ENCODE measurements around the gene MAP1S.

Gene MAP1S

DNA sequence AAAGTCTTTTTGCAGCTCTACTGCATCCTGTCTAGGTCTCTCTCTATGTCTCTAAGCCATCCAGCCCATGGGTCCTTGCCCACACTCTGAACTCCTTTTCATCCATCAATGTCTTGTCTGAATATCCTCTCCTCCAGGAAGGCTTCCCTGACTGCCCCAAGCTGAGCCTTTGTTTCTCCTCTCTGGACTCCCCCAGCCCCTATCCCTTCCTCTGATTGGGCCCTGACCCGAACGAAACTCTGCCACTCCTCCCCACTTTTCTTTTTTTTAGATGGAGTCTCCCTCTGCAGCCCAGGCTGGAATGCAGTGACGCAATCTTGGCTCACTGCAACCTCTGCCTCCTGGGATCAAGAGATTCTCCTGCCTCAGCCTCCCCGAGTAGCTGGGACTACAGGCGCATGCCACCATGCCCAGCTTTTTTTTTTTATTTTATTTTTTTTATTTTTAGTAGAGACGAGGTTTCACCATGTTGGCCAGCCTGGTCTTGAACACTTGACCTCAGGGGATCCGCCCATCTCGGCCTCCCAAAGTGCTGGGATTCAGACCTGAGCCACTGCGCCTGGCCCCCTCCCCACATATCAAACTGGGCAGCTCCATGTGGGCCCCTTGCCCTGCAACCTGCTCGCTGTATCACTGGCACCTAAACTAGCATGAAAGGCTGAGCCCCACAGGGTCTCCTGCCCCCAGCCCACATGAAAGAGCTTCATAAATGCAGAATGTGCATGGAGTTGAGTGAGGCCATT lies 30.3 kb upstream of the MAP1S start:
- DNase-seq (ENCODE audit: low read depth): no peak

DNA sequence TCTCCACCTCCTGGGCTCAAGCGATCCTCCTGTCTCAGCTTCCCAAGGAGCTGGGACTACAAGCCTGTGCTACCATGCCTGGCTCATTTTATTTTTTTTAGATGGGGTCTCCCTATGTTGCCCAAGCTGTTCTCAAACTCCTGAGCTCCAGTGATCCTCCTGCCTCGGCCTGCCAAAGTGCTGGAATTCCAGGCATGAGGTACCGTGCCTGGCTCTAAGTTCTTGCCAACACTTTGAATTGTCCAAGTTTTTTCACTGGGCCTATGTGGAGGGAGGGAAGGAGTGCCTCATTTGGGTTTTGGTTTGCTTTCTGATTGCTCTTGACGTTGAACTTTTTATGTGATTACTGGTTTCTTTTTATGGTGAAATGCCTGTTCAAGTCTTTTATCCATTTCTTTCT lies 26.7 kb upstream of the MAP1S start:
- DNase-seq (ENCODE audit: low read depth): no peak

DNA sequence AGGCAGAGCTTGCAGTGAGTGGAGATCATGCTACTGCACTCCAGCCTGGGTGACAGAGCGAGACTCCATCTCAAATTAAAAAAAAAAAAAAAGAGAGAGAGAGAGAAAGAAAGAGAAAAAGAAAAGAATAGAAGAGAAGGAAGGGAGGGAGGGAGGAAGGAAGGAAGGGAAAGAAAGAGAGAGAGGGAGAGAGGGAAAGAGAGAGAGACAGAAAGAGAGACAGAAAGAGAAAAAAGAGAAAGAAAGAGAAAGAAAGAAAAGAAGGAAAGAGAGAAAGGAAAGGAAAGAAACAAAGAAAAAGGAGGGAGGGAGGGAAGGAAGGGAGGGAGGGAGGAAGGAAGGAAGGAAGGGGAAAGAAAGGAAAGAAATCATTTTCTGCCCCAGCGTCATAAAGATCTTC lies 24.1 kb upstream of the MAP1S start:
- no peak for DNase-seq (ENCODE audit: low read depth)

DNA sequence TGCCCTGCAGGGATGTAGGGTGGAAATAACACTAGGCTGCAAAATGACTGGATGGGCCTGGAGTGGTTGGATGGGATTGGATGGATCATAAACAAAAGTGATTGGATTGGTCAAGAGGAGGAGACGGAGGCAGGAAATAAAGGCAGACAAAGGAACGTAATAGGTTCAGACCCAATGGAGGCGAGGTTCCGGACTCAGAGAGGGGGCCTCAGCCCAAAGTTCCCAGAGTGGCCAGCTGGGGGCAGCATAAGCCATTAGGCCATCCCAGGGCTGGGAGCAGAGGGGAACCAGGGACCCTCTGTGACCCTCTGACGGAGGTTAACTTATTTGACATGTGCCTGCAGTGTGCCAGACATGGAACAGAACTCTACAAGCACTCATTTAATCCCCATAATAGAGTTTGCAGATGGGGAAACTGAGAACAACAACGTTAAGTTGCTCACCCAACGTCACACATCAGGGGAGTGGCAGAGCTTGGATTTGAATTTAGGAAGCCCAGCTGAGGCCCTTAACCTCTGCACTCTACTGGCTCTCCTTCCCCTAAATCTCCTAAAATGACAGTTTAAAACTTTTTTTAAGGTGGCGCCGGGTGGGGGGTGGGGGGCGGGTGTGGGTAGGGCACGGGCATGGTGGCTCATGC lies 15.3 kb upstream of the MAP1S start:
- DNase-seq (ENCODE audit: low read depth): no peak

DNA sequence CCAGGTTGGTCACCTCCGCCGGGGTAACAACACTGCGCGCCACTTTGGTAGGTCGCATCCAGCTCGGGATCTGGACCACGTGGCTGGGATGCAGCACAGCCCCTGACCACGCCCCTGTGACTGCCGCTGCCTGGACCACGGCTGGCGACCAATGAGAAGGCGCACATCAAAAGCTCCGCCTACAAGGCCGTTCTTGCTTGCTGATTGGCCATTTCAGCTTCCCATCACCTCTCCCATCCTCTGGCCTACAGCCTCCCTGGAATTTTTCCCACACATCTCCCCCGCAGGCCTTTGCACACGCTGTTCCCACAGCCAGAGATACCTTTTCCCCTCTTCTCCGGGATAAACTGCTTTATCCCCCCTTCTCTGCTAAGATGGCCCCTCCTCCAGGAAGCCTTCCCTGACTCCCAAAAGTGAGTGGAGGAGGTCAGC lies 12.5 kb upstream of the MAP1S start:
- DNase-seq (ENCODE audit: low read depth): no peak

DNA sequence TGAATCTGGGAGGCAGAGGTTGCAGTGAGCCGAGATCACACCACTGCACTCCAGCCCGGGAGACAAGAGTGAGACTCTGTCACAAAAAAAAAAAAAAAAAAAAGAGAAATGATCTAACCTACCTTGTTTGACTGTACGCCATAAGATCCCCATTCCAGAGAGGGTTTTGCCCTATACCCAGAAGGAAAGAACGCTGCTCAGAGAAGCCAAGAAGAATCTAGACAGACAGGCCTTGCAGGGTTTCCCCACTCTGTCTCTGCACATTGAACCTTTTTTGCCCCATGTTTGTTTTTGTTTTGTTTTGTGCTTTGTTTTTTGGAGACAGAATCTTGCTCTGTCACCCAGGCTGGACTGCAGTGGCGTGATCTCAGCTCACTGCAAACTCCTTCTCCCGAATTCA lies 7.4 kb upstream of the MAP1S start:
- DNase-seq (ENCODE audit: low read depth): no peak

DNA sequence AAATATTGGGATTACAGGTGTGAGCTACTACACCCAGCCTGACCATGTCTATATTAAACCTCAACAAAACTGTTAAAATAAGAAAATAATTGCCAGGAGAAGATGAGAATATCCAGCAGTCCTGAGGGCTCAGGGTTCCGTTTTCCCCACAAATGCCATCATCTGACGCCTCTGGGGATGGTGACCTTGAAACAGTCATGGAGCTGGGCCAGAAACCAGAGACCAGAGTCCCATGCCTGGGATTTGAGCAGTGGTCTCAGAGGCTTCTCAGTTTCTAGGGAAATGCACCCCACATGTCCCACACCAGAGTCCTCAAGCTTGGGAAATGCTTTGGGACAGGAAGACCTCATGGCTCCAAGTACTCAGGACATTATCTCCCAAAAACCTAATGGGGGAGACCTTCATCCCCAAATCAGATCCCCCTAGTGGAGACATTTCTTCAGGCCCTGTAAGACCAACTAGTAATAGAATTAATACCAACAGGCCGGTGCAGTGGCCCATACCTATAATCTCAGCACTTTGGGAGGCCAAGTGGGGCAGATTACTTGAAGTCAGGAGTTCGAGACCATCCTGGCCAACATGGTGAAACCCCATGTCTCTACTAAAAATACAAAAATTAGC lies 2.9 kb upstream of the MAP1S start:
- DNase-seq (ENCODE audit: low read depth): no peak

DNA sequence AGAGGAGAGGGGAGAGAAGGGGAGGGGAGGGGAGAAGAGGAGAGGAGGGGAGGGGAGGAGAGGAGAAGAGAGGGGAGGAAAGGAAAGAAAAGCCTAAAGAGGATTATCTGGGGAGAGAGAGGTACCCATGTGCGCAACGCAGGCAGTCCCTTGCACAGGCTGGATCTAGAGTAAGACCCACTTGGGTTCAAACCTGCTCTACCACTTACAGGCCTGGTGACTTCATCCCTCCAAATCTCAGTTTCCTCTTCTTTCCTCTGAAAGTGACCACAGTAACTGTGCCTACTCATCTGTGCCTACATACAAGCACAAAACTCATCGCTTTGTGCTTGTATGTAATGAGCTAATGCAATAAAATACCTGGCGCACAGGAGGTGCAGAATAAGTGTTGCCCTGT lies 732 bp upstream of the MAP1S start:
- DNase-seq (ENCODE audit: low read depth): no peak

DNA sequence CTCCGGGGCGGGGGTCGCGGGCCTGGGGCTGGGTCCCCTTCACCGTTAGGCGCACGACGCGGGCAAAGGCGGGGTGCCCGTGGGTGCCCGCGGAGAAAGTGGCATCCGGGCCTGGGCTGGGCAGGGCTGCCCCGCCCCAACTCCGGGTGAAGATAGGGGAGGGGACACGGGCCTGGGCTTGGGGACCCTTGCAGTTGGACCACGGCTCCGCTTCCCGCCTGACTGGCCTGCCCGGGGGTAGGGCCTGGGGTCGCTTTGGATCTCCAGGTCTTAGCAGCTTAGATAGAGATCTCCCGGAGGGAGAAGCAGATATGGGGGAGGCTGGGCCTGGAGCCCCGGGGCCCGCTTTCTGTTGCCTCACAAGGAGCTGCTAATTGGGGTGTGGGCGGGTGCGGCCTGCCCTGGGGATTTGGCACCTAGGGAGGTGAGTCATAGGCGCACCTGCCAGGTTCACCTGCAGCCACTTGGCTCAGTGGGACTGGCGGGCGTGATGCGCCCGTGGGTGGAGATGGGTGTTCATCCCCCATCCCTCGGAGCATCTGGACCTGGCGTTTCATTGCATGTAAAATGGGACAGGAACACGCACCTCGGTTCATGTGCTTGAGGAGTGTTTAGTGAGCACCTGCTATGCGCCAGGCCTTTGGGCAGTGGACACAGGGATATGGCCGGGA lies 585 bp downstream of the MAP1S start:
- DNase-seq (ENCODE audit: low read depth): no peak

DNA sequence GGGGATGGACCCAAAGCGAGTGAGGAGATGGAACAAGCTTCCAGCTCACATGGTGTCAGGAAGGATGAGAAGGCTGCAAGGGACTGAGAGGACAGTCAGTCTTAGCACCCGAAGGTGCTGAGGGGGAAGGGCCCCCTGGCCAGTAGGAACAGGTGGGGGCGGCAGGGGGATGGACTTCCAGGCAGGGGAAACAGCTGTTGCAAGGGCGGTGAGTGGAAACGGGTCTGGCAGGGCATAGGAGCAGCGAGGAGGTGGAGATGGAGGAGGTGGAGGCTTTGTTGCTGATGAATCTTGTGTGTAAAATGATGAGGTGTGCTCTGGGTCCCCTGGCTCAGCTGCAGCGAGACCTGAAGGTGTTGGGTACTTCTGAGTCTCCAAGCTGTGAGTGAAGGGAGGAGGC lies 1.2 kb downstream of the MAP1S start:
- DNase-seq (ENCODE audit: low read depth): no peak

DNA sequence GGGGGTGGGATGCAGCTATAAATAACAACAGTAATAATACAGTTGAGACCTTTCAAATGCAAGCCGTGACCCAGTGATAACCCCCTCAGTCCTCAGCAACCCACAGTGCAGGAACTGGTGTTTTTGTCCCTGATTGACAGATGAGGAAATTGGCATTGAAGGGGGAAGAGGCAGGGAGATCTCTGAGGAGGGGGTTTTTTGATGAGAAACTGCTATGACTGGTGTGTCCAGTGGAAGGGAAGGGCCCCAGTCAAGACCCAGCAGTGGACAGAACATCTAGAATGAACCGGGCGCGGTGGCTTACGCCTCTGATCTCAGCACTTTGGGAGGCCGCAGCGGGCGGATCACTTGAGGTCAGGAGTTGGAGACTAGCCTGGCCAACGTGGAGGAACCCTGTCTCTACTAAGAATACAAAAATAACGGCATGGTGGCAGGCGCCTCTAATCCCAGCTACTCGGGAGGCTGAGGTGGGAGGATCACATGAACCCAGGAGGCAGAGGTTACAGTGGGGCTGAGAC lies 1.9 kb downstream of the MAP1S start:
- DNase-seq (ENCODE audit: low read depth): no peak

DNA sequence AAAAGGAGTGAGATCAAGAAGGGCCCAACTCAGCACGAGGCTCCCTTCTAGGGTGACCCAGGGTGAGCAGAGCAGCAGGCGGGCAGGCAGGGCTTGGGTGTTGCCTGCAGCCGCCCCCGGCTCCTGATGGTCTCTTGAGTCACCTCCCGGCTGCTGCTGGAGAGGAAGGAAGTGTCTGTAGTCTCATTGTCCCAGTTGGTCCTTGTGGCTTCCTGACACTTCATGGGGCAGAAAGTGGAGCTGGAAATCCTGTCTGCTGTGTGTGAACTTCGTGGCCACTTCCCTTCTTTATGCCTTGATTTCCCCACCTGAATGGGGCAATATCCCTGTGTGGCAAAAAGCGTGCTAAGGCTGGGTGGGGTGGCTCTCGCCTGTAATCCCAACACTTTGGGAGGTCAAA lies 2.5 kb downstream of the MAP1S start:
- DNase-seq (ENCODE audit: low read depth): no peak

DNA sequence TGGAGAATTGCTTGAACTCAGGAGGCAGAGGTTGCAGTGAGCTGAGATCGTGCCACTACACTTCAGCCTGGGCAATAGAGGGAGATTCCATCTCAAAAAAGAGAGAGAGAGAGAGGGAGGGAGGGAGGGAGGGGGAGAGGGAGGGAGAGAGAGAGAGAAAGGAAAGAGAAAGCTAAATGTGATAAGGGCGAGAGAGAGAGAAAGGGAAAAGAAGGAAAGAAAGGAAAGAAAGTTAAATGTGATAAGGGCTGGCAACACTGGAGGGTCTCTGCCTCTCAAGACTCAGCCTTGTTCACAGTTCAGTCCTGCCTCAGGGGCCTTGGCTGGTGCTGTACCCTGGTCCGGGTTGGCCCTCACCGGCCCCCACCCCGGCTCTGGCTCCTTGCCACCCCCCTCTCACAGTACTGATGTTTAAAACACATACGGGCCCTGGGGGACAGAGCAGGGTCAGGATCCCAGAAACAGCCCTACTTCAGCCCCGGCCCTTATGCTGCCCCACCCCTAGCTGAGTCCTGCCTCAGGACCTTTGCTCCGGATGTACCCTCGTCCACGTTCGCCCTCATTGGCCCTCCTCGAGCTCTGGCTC lies 3.5 kb downstream of the MAP1S start:
- DNase-seq (ENCODE audit: low read depth): no peak

DNA sequence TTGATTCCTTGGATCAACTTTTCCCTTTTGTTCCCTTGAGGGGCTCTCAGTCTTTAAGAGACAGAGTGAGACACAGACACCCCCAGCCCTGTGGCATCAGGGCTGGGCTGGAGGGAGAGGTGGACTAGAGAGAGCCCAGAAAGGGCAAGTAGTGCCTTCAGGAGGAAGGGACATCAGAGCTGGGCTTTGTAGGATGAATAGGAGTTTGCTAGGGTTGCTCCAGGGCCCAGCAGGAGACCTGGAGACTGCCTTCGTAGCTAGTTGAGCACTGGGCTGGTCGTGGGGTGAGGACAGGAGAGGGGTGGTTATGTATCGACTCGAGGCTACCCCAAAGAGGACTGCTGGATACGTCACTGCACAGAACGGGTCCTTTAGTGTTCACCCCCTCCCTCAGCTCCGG lies 5.4 kb downstream of the MAP1S start:
- DNase-seq (ENCODE audit: low read depth): no peak

DNA sequence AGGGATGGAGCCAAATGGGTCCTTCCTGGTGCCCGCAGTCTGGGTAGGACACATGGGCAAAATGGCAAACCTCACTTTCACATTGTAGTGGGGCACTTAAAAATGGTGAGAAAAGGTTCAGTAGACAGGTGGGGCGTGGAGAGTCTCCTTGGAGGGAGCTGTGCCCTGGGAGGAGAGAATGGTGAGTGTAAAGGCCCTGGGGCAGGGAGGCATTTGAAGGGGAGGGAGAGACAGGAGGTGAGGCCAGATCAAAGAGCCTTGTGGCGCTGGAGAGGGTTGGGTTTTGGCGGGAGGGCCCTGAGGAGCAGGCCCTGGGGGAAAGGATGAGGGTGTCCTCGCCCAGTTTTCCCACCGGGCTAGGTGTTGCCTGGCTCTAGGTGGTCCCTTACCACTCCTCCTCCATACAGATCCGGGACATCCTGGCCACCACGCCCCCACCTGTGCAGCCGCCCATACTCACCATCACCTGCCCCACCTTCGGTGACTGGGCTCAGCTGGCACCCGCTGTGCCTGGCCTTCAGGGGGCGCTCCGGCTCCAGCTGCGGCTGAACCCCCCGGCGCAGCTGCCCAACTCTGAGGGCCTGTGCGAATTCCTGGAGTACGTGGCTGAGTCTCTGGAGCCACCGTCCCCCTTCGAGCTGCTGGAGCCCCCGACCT lies 6.3 kb downstream of the MAP1S start:
- no peak for DNase-seq (ENCODE audit: low read depth)

DNA sequence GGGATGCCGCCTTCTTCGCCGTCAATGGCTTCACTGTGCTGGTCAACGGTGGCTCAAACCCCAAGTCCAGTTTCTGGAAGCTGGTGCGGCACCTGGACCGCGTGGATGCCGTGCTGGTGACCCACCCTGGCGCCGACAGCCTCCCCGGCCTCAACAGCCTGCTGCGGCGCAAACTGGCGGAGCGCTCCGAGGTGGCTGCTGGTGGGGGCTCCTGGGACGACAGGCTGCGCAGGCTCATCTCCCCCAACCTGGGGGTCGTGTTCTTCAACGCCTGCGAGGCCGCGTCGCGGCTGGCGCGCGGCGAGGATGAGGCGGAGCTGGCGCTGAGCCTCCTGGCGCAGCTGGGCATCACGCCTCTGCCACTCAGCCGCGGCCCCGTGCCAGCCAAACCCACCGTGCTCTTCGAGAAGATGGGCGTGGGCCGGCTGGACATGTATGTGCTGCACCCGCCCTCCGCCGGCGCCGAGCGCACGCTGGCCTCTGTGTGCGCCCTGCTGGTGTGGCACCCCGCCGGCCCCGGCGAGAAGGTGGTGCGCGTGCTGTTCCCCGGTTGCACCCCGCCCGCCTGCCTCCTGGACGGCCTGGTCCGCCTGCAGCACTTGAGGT lies 7.0 kb downstream of the MAP1S start:
- DNase-seq (ENCODE audit: low read depth): no peak

DNA sequence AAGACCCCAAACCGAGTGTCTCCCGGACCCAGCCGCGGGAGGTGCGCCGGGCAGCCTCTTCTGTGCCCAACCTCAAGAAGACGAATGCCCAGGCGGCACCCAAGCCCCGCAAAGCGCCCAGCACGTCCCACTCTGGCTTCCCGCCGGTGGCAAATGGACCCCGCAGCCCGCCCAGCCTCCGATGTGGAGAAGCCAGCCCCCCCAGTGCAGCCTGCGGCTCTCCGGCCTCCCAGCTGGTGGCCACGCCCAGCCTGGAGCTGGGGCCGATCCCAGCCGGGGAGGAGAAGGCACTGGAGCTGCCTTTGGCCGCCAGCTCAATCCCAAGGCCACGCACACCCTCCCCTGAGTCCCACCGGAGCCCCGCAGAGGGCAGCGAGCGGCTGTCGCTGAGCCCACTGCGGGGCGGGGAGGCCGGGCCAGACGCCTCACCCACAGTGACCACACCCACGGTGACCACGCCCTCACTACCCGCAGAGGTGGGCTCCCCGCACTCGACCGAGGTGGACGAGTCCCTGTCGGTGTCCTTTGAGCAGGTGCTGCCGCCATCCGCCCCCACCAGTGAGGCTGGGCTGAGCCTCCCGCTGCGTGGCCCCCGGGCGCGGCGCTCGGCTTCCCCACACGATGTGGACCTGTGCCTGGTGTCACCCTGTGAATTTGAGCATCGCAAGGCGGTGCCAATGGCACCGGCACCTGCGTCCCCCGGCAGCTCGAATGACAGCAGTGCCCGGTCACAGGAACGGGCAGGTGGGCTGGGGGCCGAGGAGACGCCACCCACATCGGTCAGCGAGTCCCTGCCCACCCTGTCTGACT lies 7.9 kb downstream of the MAP1S start:
- no peak for DNase-seq (ENCODE audit: low read depth)

DNA sequence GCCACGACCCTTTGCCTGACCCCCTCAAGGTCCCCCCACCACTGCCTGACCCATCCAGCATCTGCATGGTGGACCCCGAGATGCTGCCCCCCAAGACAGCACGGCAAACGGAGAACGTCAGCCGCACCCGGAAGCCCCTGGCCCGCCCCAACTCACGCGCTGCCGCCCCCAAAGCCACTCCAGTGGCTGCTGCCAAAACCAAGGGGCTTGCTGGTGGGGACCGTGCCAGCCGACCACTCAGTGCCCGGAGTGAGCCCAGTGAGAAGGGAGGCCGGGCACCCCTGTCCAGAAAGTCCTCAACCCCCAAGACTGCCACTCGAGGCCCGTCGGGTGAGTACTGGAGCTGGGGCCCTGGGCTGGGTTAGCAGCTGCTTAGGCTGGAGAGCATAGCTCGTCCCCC lies 8.6 kb downstream of the MAP1S start:
- DNase-seq (ENCODE audit: low read depth): no peak

DNA sequence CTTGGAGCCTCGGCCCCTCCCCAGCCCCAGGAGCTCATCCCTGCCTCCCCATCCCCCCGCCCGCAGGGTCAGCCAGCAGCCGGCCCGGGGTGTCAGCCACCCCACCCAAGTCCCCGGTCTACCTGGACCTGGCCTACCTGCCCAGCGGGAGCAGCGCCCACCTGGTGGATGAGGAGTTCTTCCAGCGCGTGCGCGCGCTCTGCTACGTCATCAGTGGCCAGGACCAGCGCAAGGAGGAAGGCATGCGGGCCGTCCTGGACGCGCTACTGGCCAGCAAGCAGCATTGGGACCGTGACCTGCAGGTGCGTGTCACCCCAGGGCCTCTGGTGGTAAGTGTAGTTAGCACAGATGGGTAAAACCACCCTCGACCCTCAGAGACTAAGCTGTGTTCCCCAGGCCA lies 13.8 kb downstream of the MAP1S start:
- no peak for DNase-seq (ENCODE audit: low read depth)

DNA sequence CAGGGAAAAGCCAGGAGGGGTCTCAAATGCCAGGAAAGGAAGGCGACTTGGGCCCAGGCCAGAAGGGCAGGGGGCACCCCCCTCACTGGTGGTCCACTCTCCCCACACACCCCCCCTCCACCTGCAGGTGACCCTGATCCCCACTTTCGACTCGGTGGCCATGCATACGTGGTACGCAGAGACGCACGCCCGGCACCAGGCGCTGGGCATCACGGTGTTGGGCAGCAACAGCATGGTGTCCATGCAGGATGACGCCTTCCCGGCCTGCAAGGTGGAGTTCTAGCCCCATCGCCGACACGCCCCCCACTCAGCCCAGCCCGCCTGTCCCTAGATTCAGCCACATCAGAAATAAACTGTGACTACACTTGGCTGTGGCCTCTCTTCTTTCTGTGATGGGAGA lies 14.9 kb downstream of the MAP1S start:
- DNase-seq (ENCODE audit: low read depth): no peak

DNA sequence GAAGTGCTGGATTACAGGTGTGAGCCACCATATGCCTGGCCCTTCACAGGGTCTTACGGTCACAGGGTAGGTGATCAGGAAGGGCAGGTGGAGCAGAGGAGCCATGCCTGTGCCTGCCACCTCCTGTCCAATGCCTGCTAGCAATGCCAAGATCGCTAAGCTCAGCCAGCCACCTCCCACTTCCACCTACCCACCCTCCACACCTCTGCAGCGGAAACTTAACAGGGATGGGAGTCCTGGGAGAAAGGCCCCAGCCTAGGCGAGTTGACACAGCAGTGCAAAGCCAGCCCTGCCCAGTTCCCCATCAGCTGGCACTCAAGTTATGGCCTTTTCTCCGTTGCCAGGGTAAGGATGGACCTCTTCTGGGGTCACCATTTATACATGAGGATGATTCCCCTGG lies 16.1 kb downstream of the MAP1S start:
- DNase-seq (ENCODE audit: low read depth): no peak
